ENCODE measurements around the gene C11orf54. TPM values are rescaled to one million over a fixed set of nuclear protein-coding genes. Genes with fewer than 3 reads are reported as not detected.

The C11orf54 gene
- total and polyA plus RNA-seq, 10 of the 15 experiments (the other 5 are each of a cell fraction or from before 2014, with no cell fraction given), result 15.1 to 32.3 (median 26.8) TPM

GRCh38 chr11:93720522-93720921 lies 20.9 kb upstream of the C11orf54 start:
- no peak overlapping the region for H3K4me3 ChIP-seq
- H3K9ac ChIP-seq (ENCODE audit: control insufficient read depth, insufficient read depth, low read length), result no peak overlapping the region
- ChIA-PET POLR2A (no interaction called here), CTCF (interaction anchor here (1.0 kb wide), 1 partner anchor 32 kb away, joined by 3 read pairs; no protein-coding TSS in a partner anchor), RAD21 (ENCODE audit: unreplicated experiment) (no interaction called here), SMC1A (ENCODE audit: uncharacterized antibody, unreplicated experiment) (interaction anchor here (1.6 to 5.3 kb wide), 2 partner anchors 12 to 19 kb away, joined by 4 to 30 read pairs; no protein-coding TSS in a partner anchor)
- H2AFZ ChIP-seq (ENCODE audit: control insufficient read depth, low read depth, low read length), result no peak overlapping the region
- ATAC-seq, result no peak
- no peak overlapping the region for H3K4me2 ChIP-seq (ENCODE audit: control insufficient read depth, insufficient read depth)
- H3K27me3 ChIP-seq (replicated peaks in 1 of 2; ENCODE audit: control insufficient read depth in 2 of 2, insufficient read depth in 2 of 2, low read length in 1 of 2), result no peaks in the 10 kb centered on the region
- H3K36me3 ChIP-seq (ENCODE audit: control insufficient read depth in 2 of 2, insufficient read depth in 2 of 2, low read length in 1 of 2), result peaks cover 6 to 20% of the 10 kb centered on the region in 2 experiments
- BruUV-seq (replicated peaks), result no TSS peak
- peaks cover 12% of the 10 kb centered on the region for H3K4me1 ChIP-seq (ENCODE audit: control insufficient read depth, insufficient read depth, low read length)
- intact Hi-C loops (cut with micrococcal nuclease; ENCODE audit: unreplicated experiment), result no loop called here
- no peak for DNase-seq (ENCODE audit: low read depth, low spot score)
- in situ Hi-C loops (cut with MboI), result no loop called here
- FAIRE-seq, result no peak
- WGBS (ENCODE audit: insufficient coverage, insufficient replicate concordance, low lambda C conversion rate, missing lambda C conversion rate), result 94% methylated on average over 7 of the region's 7 CpGs
- no peak overlapping the region for H3K27ac ChIP-seq (ENCODE audit: control insufficient read depth, insufficient read depth)
- no peaks in the 10 kb centered on the region; the same call in 2 of the 3 replicates for H3K9me3 ChIP-seq (replicated peaks; ENCODE audit: control insufficient read depth, insufficient read depth, low read length)
- H3K79me2 ChIP-seq (ENCODE audit: control insufficient read depth, insufficient read depth, low read length), result peaks cover 5% of the 10 kb centered on the region
- no peaks in the 10 kb centered on the region for H4K20me1 ChIP-seq (ENCODE audit: control insufficient read depth, insufficient read depth)
- TF ChIP-seq STAT1 (conservative IDR thresholded peaks at IDR 0.05), result no peak
- TF ChIP-seq, protein P1, sequence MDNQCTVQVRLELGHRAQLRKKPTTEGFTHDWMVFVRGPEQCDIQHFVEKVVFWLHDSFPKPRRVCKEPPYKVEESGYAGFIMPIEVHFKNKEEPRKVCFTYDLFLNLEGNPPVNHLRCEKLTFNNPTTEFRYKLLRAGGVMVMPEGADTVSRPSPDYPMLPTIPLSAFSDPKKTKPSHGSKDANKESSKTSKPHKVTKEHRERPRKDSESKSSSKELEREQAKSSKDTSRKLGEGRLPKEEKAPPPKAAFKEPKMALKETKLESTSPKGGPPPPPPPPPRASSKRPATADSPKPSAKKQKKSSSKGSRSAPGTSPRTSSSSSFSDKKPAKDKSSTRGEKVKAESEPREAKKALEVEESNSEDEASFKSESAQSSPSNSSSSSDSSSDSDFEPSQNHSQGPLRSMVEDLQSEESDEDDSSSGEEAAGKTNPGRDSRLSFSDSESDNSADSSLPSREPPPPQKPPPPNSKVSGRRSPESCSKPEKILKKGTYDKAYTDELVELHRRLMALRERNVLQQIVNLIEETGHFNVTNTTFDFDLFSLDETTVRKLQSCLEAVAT (IDR thresholded peaks at IDR 0.05), result no peak
- TF ChIP-seq FOXK2 (IDR thresholded peaks at IDR 0.05), result no peak
- TF ChIP-seq CHD2 (IDR thresholded peaks at IDR 0.05; ENCODE audit: borderline replicate concordance, low read depth, low read length), result no peak
- no peak for TF ChIP-seq TBL1XR1 (IDR thresholded peaks at IDR 0.05; ENCODE audit: low read depth, low read length)
- no peak for TF ChIP-seq BCL11A (IDR thresholded peaks at IDR 0.05; ENCODE audit: low read depth, low read length)
- no peak for TF ChIP-seq KDM1A (IDR thresholded peaks at IDR 0.05; ENCODE audit: borderline replicate concordance)
- no peak for TF ChIP-seq TCF12 (IDR thresholded peaks at IDR 0.05; ENCODE audit: low read depth, low read length)
- TF ChIP-seq YY1 (IDR thresholded peaks at IDR 0.05; ENCODE audit: low read depth, low read length), result no peak
- TF ChIP-seq RAD21 (IDR thresholded peaks at IDR 0.05; ENCODE audit: insufficient read depth, low read depth, low read length), result no peak
- TF ChIP-seq EZH2 (IDR thresholded peaks at IDR 0.05; ENCODE audit: borderline replicate concordance, control insufficient read depth, low read depth, low read length), result no peak
- TF ChIP-seq, protein P2, sequence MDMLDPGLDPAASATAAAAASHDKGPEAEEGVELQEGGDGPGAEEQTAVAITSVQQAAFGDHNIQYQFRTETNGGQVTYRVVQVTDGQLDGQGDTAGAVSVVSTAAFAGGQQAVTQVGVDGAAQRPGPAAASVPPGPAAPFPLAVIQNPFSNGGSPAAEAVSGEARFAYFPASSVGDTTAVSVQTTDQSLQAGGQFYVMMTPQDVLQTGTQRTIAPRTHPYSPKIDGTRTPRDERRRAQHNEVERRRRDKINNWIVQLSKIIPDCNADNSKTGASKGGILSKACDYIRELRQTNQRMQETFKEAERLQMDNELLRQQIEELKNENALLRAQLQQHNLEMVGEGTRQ (IDR thresholded peaks at IDR 0.05; ENCODE audit: borderline replicate concordance, low read depth, low read length), result no peak
- no peak for TF ChIP-seq RUNX3 (IDR thresholded peaks at IDR 0.05; ENCODE audit: low read length)
- TF ChIP-seq, protein P3, sequence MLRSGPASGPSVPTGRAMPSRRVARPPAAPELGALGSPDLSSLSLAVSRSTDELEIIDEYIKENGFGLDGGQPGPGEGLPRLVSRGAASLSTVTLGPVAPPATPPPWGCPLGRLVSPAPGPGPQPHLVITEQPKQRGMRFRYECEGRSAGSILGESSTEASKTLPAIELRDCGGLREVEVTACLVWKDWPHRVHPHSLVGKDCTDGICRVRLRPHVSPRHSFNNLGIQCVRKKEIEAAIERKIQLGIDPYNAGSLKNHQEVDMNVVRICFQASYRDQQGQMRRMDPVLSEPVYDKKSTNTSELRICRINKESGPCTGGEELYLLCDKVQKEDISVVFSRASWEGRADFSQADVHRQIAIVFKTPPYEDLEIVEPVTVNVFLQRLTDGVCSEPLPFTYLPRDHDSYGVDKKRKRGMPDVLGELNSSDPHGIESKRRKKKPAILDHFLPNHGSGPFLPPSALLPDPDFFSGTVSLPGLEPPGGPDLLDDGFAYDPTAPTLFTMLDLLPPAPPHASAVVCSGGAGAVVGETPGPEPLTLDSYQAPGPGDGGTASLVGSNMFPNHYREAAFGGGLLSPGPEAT (IDR thresholded peaks at IDR 0.05; ENCODE audit: low read depth), result no peak
- TF ChIP-seq HCFC1 (IDR thresholded peaks at IDR 0.05; ENCODE audit: low read length), result no peak
- TF ChIP-seq MTA2 (IDR thresholded peaks at IDR 0.05; ENCODE audit: low read depth), result no peak
- no peak for TF ChIP-seq STAT3 (IDR thresholded peaks at IDR 0.05; ENCODE audit: low read depth, low read length)
- no peak for TF ChIP-seq IKZF2 (IDR thresholded peaks at IDR 0.05)
- TF ChIP-seq ATF7 (IDR thresholded peaks at IDR 0.05; ENCODE audit: low read depth), result no peak
